Measurements from ENCODE around the gene KLRC3. TPM values are rescaled to one million over a fixed set of nuclear protein-coding genes. Genes with fewer than 3 reads are reported as not detected.

Gene KLRC3
- total RNA-seq, 4 donors from 2014 or later: not detected

DNA sequence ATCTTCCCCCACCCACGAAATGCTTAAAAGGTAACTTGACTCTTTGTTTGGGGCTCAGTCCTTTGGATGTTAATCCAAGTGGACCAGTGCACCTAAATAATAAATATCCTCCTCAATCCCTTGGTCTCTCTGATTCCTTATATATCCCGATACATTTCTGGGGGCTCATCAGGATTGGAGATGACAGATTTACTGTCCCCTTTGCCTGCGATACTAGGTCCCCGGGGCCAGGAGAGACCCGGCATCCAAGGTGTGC, 56.8 kb downstream of the KLRC3 start:
- no peaks in the 10 kb centered on the region for H3K36me3 ChIP-seq
- 26 to 36% methylated on average over 5 of the region's 5 CpGs for WGBS, 2 donors
- H3K4me1 ChIP-seq: peaks cover 0 to 52% (median 8%) of the 10 kb centered on the region in 4 donors
- no peak for DNase-seq (ENCODE audit: low spot score in 2 of 2)
- peak overlapping the region; percentile 51 to 63 (median 58) for H3K4me3 ChIP-seq
- peak overlapping the region; percentile 85 to 97 (median 92) for H3K27ac ChIP-seq
- H3K27me3 ChIP-seq: no peaks in the 10 kb centered on the region
- peaks cover 0 to 9% (median 0%) of the 10 kb centered on the region in 4 donors for H3K9me3 ChIP-seq
- TF ChIP-seq POLR2A (IDR thresholded peaks at IDR 0.05): no peak
- TF ChIP-seq, protein P1, sequence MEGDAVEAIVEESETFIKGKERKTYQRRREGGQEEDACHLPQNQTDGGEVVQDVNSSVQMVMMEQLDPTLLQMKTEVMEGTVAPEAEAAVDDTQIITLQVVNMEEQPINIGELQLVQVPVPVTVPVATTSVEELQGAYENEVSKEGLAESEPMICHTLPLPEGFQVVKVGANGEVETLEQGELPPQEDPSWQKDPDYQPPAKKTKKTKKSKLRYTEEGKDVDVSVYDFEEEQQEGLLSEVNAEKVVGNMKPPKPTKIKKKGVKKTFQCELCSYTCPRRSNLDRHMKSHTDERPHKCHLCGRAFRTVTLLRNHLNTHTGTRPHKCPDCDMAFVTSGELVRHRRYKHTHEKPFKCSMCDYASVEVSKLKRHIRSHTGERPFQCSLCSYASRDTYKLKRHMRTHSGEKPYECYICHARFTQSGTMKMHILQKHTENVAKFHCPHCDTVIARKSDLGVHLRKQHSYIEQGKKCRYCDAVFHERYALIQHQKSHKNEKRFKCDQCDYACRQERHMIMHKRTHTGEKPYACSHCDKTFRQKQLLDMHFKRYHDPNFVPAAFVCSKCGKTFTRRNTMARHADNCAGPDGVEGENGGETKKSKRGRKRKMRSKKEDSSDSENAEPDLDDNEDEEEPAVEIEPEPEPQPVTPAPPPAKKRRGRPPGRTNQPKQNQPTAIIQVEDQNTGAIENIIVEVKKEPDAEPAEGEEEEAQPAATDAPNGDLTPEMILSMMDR (IDR thresholded peaks at IDR 0.05): no peak
- TF ChIP-seq EP300 (IDR thresholded peaks at IDR 0.05): no peak

DNA sequence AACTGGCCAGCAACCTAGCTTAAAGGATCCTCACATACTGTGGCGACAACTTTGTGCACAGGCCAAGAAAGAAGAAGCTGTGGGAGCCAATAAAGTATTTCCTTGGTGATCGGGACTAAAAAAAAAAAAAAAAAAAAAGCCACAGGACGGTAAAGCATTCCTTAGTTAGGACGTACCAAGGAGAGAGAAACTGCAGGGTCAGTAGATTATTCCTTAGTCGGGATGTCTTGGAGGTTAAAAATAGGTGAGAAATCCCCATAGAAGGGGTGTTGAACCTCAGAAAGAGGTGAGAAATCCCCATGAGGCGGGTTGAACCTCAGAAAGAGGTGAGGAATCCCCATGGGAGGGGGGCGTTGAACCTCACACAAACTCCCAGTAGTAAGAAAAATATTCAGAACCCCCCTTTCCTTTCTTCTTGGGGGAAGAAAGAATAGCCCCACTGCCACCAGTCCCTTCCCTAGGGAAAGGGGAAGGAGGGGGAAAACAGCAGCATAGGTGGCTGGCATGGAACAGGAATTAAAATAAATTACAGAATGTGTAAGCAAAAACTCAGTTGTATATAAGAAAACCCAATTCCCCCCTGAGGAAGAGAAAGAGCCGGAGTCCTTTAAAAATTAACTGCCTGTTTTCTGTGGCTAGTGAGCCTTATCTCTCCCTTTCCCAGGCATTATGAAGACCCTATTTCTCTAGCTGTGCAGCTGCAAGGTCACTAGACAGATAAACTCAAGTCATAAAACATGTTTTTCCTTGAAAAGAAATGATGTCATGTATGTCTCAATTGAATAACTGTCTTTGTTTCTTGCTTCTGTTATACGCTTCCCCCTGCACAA, 57.4 kb downstream of the KLRC3 start:
- WGBS, 2 donors: 35 to 43% methylated on average over 9 of the region's 9 CpGs
- Histone ChIP-seq H3K4me3 (peak overlapping the region in 1 of 4 donors; percentile 59), H3K27me3 (no peaks in the 10 kb centered on the region), H3K4me1 (peaks cover 0 to 50% (median 8%) of the 10 kb centered on the region in 4 donors), H3K9me3 (peaks cover 0 to 6% (median 0%) of the 10 kb centered on the region in 4 donors), H3K36me3 (no peaks in the 10 kb centered on the region), H3K27ac (peak overlapping the region; percentile 85 to 97 (median 92))
- DNase-seq (ENCODE audit: low spot score in 2 of 2): no peak
- TF ChIP-seq, protein P1 (IDR thresholded peaks at IDR 0.05): no peak
- TF ChIP-seq POLR2A (IDR thresholded peaks at IDR 0.05) (no peak), EP300 (IDR thresholded peaks at IDR 0.05) (no peak)

DNA sequence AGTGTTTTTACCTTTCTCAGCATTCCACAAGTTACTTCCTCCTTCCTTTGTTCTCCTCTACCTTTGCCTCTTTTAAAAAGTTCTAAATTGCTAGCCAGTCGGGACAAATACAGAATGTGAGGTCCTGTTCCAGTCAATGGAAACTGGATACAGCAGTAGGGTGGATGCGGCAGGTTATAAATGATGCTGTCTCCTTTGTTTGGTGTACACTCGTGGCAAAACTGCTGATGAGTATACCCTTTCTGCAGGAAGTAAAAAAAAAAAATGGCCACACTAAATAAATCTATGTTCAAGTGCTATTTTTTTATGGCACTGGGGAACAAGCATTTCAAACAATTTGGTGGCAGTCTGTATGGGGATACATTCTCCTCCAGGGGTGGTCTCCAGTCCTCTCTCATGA, 58.1 kb downstream of the KLRC3 start:
- no peak overlapping the region for H3K4me3 ChIP-seq
- no peaks in the 10 kb centered on the region for H3K27me3 ChIP-seq
- WGBS, 2 donors: 67 to 81% methylated on average over 3 of the region's 3 CpGs
- DNase-seq (ENCODE audit: low spot score in 2 of 2): no peak
- H3K27ac ChIP-seq: peak overlapping the region in 3 of 4 donors; percentile 85 to 97 (median 91)
- peaks cover 0 to 50% (median 8%) of the 10 kb centered on the region in 4 donors for H3K4me1 ChIP-seq
- TF ChIP-seq POLR2A (IDR thresholded peaks at IDR 0.05) (no peak), EP300 (IDR thresholded peaks at IDR 0.05) (no peak)
- TF ChIP-seq, protein P1 (IDR thresholded peaks at IDR 0.05): no peak
- no peaks in the 10 kb centered on the region for H3K36me3 ChIP-seq
- H3K9me3 ChIP-seq: no peaks in the 10 kb centered on the region

Other genes starting within 250 kb of the KLRC3 start
- gene OLR1, start 248.5 kb downstream of the KLRC3 start, total RNA-seq: 10 to 100 TPM in 1 of 4 donors, 1 to 10 TPM in 2, under 1 TPM in 1; 0.84 to 18.1 (median 2.2) TPM
- gene TMEM52B, start 241.6 kb downstream of the KLRC3 start, total RNA-seq: under 1 TPM in 1 of 4 donors, not detected in 3; 0.21 TPM
- 100 to 1,000 TPM; 116 to 168 (median 160) TPM for gene GABARAPL1, start 207.7 kb downstream of the KLRC3 start, total RNA-seq
- gene KLRD1, start 112.7 kb downstream of the KLRC3 start, total RNA-seq: 1 to 10 TPM in 3 of 4 donors, under 1 TPM in 1; 0.90 to 2.4 (median 1.4) TPM
- 1 to 10 TPM in 2 of 4 donors, under 1 TPM in 1, not detected in 1; 0.60 to 2.9 (median 1.2) TPM for gene KLRK1, start 30.6 kb downstream of the KLRC3 start, total RNA-seq
- gene KLRC4, start 10.8 kb downstream of the KLRC3 start, total RNA-seq: not detected
- not detected for gene KLRC2, start 15.4 kb upstream of the KLRC3 start, total RNA-seq
- not detected for gene KLRC1, start 32.8 kb upstream of the KLRC3 start, total RNA-seq
- gene EIF2S3B, start 85.3 kb upstream of the KLRC3 start, total RNA-seq: under 1 TPM in 1 of 4 donors, not detected in 3; 0.42 TPM
- 10 to 100 TPM in 3 of 4 donors, 1 to 10 TPM in 1; 6.5 to 24.5 (median 17.1) TPM for gene MAGOHB, start 193.0 kb upstream of the KLRC3 start, total RNA-seq